Lower lobe of right lung (tissue), 2 donors: ENCODE measurements around the gene CIAO1. TPM values are rescaled to one million over a fixed set of nuclear protein-coding genes. Genes with fewer than 3 reads are reported as not detected.

ENCODE experiments used
- ATAC-seq, 2 donors: fragments of 200-7000 bp; cut with Tn5 transposase; one replicate each; pipeline ENCODE4 v1.9.1; 2020 to 2022; ENCODE audit warnings: mild to moderate bottlenecking in 2 of 2, moderate library complexity in 2 of 2
- DNase-seq: peaks from one replicate; pipeline ENCODE4 v3.0.0-alpha.2; 2020
- H3K27ac ChIP-seq: fragments of 200-600 bp; one replicate; pipeline ENCODE4 v1.8.0; 2022
- H3K27me3 ChIP-seq: fragments of 200-600 bp; one replicate; pipeline ENCODE4 v1.8.0; 2022; ENCODE audit warnings: low read depth
- H3K36me3 ChIP-seq: fragments of 200-600 bp; one replicate; pipeline ENCODE4 v1.8.0; 2022; ENCODE audit warnings: mild to moderate bottlenecking
- H3K4me1 ChIP-seq: fragments of 200-600 bp; one replicate; pipeline ENCODE4 v1.8.0; 2022
- H3K4me3 ChIP-seq: fragments of 200-600 bp; one replicate; pipeline ENCODE4 v1.8.0; 2022; ENCODE audit warnings: mild to moderate bottlenecking
- H3K9me3 ChIP-seq: fragments of 200-600 bp; one replicate; pipeline ENCODE4 v1.8.0; 2022
- CTCF ChIP-seq: fragments of 200-600 bp; IDR thresholded peaks from one replicate; pipeline ENCODE4 v1.8.0; 2022; ENCODE audit warnings: antibody characterized with exemption, mild to moderate bottlenecking
- intact Hi-C: fragments of 100-400 bp; cut with DNase I; formaldehyde crosslinking; loops from one replicate; pipeline ENCODE4 v1.11.0; 2022
- total RNA-seq: library from RNA; stranded (reverse); fragmentation: NEBNext Ultra II Directional; extraction: Animal tissue kit (Norgen Biotek cat#: 25700); gene quantifications from one replicate; pipeline ENCODE4 v1.2.1, GENCODE V29; 2021
- donor health status: DM: no; HTN: yes; CAD: no; lungs with severe emphysema.

CIAO1 gene
- total RNA-seq, 1 donor from 2014 or later, result 62.3 TPM

- ATAC-seq, result no peak
- Histone ChIP-seq H3K27ac (peak overlapping the region; percentile 82), H3K27me3 (no peaks in the 10 kb centered on the region), H3K36me3 (peaks cover 35% of the 10 kb centered on the region), H3K4me1 (peaks cover 83% of the 10 kb centered on the region), H3K9me3 (no peaks in the 10 kb centered on the region), H3K4me3 (no peak overlapping the region)
- no peak for DNase-seq
- intact Hi-C loops, result no loop called here
- no peak for TF ChIP-seq CTCF
These were observed 4.6 kb upstream of the CIAO1 start for GRCh38 chr2:96261328-96262003.

DNA sequence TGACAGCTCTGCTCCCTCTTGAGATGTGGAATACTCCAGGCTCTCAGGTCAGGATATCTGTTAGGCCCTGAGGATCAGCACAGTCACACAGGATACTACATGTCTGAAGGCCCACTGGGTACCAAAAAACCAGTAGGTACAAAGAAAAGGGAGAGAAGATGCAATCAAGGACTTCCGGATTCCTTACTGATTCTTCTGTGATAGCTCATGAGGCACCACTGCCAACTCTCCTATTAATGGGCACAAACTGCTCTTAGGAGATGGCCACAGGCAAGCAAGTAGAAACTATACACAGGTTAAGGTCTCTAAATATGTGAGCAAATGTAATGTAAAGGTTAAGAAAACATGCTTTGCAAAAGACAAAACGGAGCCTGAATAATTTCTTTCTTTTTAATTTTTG lies 3.7 kb upstream of the CIAO1 start:
- H3K36me3 ChIP-seq, result peaks cover 30% of the 10 kb centered on the region
- intact Hi-C loops, result no loop called here
- no peak overlapping the region for H3K4me3 ChIP-seq
- H3K4me1 ChIP-seq, result peaks cover 83% of the 10 kb centered on the region
- DNase-seq (no peak), ATAC-seq (no peak)
- no peaks in the 10 kb centered on the region for H3K27me3 ChIP-seq
- H3K27ac ChIP-seq, result no peak overlapping the region
- no peak for TF ChIP-seq CTCF
- H3K9me3 ChIP-seq, result no peaks in the 10 kb centered on the region

DNA sequence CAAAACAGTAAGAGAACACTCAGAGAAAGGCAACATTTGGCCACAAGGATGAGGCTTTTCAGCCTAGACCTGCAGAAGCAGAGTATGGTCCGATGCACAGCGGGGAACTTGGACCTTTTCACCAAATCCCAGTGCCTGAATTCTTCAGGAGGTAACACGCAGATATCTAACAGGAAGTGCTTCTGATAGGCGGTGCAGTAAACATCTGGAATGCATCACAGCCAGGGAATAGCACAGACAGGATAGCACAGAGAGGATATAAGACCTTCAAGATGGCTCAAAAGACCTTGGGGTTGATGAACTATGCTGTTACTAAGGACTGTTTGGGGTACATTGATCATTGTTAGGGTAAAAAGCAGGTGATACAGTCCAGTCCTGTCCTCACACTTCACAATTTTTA lies 1.9 kb upstream of the CIAO1 start:
- ATAC-seq (no peak), DNase-seq (no peak)
- no peak for TF ChIP-seq CTCF
- Histone ChIP-seq H3K27me3 (no peaks in the 10 kb centered on the region), H3K27ac (peak overlapping the region; percentile 95), H3K4me3 (peak overlapping the region; percentile 97), H3K4me1 (peaks cover 71% of the 10 kb centered on the region), H3K9me3 (no peaks in the 10 kb centered on the region), H3K36me3 (peaks cover 37% of the 10 kb centered on the region)
- intact Hi-C loops, result no loop called here

- H3K9me3 ChIP-seq, result no peaks in the 10 kb centered on the region
- ATAC-seq, result no peak
- TF ChIP-seq CTCF, result peak; percentile 26
- H3K27me3 ChIP-seq, result no peaks in the 10 kb centered on the region
- H3K27ac ChIP-seq, result peak overlapping the region; percentile 95
- DNase-seq, result peak; percentile 61
- peak overlapping the region; percentile 97 for H3K4me3 ChIP-seq
- H3K4me1 ChIP-seq, result peaks cover 64% of the 10 kb centered on the region
- intact Hi-C loops, result no loop called here
- H3K36me3 ChIP-seq, result peaks cover 42% of the 10 kb centered on the region
These were observed 1.2 kb upstream of the CIAO1 start for GRCh38 chr2:96264656-96265348.

GRCh38 chr2:96265349-96265839 lies 631 bp upstream of the CIAO1 start:
- intact Hi-C loops, result no loop called here
- Histone ChIP-seq H3K4me1 (peaks cover 58% of the 10 kb centered on the region), H3K4me3 (peak overlapping the region; percentile 97), H3K27me3 (no peaks in the 10 kb centered on the region), H3K36me3 (peaks cover 48% of the 10 kb centered on the region), H3K9me3 (no peaks in the 10 kb centered on the region), H3K27ac (peak overlapping the region; percentile 95)
- peak; percentile 4 to 56 for ATAC-seq
- no peak for TF ChIP-seq CTCF
- peak; percentile 69 for DNase-seq
